Midbrain (tissue), 1 donor: Measurements from ENCODE around the gene RERE.
"Not testable (repeated sequence)": the region's sequence is repeated elsewhere in the genome, so short reads cannot be mapped to it uniquely, and the experiment has no call there.

Source experiments
- DNase-seq: peaks from one replicate; lab custom pipeline; 2025; lab: John Stamatoyannopoulos, UW

Gene RERE

DNA sequence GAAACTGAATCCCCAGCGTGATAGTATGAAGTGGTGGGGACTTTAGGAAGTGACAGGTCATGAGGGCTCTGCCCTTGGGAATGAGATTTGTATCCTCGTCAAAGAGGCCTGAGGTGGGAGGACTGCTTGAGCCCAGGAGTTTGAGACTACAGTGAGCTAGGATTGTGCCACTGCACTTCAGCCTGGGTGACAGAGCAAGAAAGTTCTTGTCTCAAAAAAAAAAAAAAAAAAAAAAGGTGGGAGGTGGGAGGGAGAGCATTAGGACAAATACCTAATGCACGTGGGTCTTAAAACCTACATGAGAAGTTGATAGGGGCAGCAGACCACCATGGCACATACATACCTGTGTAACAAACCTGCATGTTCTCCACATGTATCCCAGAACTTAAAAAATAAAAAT is 24.0 kb upstream of the RERE start:
- DNase-seq: no peak

DNA sequence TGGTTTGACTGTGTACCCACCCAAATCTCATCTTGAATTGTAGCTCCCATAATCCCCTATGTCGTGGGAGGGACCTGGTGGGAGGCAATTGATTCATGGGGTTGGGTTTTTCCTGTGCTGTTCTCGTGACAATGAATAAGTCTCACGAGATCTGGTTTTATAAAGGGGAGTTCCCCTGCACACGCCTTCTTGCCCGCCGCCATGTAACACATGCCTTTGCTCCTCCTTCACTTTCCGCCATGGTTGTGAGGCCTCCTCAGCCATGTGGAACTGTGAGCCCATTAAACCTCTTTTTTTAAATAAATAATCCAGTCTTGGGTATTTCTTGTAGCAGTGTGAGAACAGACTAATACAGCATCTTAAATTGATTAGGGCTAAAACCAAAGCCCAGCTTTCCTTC is 22.6 kb upstream of the RERE start:
- no peak for DNase-seq

DNA sequence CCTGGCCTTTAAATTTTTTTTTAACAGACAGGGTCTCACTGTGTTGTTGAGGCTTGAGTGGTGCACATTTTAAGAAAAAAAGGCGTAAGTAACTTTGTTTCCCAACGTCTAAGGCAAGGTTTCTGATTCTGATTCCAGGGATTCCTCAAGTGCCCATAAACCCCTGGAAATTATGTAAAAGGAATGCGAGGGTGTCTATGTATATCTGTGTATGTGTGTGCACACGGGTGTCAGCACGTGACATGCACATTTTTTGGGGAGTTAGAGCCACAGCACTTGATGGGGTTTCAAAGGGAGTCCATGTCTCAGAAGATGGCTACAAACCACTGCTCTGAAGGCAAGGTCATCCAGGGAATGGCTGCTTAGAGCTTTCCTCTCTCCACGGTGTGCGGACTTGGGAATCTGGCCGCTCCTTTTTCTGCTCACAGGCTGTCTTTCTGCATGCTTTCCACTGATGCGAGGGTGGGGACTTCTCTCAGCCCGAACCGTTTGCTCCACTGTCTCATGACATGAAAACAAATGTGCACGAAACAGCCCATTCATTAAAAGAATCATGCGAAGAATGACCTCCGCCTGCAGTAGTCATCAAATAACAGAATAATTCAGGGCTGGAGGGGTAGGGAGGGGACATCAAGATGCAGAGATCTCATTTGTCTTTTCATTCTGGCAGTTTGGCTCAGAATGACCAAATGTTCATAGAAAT is 18.7 kb upstream of the RERE start:
- no peak for DNase-seq

DNA sequence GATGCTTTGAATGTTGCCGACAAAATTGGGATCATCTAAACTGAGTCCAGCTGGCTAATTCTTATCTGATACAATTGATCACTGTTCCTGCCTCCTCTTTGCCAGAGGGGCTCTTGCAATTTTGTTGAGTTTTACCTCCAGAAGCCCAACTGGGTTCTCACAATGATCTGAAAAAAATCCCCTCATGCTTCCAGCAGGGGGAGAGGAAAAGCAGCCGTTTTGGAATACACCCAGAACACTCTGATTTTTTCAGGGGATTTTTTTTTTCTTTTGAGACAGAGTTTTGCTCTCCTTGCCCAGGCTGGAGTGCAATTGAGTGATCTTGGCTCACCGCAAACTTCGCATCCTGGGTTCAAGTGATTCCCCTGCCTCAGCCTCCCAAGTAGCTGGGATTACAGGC is 13.9 kb upstream of the RERE start:
- DNase-seq: no peak

DNA sequence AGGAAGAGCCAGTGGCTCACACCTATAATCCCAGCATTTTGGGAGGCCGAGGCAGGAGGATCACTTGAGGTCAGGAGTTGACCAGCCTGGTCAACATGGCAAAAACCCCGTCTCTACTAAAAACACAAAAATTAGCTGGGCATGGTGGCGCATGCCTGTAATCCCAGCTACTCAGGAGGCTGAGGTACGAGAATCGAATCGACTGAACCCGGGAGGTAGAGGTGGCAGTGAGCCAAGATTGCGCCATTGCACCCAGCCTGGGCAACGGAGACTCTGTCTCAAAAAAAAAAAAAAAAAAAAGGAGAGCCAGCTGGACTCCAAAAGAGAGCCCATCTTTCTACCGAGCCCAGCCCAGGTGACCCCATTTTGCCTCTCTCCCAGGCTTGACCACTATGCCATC is 13.3 kb upstream of the RERE start:
- not testable (repeated sequence) for DNase-seq

DNA sequence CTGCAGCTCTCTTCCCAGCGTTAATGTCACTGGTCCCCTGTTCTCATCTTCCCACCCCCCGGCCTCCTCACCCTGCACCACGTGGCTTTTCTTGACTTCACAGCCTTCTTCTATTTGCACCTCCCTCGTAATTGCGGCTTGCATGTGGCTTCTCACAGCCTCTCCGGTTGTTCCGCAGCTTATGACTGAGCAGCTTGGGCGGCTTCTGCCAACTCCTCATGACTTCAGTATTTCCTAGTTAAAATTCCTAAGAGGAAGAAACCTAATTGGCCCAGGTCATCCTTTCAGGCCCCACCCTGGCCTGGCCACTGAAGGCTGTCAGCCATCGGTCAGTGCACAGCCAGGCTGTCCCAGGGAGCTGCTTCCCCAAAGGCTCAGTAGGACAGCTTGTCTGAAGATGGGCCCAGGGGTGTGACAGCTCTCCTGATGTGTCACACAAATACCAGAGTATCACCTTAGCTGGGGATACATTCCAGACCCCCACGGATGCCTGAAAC is 8.6 kb upstream of the RERE start:
- DNase-seq: no peak

DNA sequence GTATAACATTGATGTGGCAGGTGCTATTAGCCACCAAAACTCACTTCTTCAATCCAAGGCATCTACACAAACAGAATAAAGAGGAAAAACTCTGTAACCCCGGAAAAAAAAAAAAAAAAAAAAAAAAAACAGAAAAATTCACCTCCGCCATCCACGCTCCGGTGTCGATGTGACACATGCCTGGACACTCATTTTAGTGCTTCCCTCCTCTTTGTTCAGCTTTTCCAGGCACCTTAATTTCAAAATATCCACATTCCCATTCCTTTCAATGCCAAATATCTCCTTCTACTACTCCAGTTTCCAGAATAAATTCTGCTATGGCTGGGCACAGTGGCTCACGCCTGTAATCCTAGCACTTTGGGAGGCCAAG is 5.8 kb upstream of the RERE start:
- DNase-seq: no peak

DNA sequence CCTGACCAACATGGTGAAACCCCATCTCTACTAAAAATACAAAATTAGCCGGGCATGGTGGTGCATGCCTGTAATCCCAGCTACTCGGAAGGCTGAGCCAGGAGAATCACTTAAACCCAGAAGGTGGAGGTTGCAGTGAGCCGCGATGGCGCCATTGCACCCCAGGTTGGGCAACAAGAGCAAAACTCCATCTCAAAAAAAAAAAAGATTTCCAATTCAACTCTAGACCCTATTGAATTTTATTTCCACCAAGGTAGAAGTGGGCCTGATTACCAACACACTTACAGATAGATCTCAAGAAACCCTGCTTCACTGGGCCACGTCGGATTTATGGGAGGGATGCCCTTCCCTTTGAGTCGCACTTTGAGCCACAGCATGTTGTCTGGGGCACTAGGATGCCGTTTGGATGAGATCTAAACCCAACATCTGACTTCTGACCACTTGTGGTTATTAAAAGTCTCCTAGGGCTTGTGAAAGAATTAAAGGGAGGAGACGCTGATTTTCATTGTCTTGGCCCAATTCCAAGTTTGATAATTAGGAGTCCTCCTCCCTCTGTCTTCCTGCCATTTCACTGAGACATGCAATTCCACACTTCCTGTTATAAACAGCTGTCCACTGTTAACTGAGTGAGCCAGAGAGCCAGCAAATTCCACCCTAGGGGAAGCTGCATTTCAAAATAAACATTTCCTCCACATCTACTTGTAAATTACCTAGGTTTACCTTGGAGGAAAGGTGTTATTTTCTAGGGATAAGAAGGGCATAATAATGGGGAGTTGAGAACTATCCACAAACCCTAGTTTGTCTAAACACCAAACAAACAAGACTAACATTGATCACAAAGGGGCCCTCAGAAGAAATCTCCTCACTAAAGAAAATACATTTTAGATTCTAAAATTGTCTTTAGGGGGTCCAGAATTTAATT is 5.2 kb upstream of the RERE start:
- no peak for DNase-seq

DNA sequence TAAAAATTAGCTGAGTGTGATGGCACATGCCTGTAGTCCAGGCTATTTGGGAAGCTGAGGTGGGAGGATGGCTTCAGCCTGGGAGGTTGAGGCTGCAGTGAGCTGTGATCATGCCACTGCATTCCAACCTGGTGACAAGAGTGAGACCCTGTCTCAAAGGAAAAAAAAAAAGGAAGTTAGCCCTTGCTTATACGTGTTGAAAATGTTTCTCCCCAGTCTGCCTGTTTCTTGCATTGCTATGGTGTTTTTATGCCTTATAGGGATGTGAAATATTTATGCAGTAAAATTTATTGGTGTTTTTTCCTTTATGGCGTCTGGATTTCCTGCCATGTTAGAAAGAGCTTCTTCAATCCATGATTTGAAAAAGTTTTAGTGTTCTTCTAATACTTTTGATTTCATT is 3.6 kb upstream of the RERE start:
- DNase-seq: no peak

DNA sequence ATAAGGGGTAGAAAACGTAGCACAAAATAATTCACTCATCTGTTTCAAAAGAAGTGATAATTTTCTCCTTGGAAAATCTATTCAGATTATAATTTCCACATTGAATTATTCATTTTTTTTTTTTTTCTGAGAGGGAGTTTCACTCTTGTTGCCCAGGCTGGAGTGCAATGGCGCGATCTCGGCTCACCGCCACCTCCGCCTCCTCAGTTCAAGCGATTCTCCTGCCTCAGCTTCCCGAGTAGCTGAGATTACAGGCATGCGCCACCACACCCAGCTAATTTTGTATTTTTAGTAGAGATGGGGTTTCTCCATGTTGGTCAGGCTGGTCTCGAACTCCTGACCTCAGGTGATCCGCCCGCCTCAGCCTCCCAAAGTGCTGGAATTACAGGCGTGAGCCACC is 1.3 kb upstream of the RERE start:
- not testable (repeated sequence) for DNase-seq

DNA sequence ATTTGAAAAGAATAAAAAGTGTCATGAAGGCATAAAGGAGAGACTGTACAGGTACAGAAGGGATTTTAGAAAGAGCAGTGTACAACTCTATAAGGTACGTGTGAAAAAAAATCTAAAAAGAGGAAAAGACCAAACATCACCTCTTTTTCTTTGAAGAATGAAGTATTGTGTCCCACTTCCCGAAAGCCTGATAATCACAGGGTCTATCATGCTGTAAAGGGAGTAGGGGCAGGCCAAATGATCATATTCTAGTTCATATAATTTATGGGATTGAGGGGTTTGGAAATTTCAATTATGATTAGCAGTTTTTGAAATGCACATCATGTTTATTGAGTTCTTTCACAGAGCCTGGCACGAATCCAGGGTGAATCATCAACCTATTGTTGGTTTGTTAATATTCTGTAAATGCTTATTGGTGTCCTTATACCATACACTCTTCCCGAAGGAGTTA is 910 bp upstream of the RERE start:
- no peak for DNase-seq

DNA sequence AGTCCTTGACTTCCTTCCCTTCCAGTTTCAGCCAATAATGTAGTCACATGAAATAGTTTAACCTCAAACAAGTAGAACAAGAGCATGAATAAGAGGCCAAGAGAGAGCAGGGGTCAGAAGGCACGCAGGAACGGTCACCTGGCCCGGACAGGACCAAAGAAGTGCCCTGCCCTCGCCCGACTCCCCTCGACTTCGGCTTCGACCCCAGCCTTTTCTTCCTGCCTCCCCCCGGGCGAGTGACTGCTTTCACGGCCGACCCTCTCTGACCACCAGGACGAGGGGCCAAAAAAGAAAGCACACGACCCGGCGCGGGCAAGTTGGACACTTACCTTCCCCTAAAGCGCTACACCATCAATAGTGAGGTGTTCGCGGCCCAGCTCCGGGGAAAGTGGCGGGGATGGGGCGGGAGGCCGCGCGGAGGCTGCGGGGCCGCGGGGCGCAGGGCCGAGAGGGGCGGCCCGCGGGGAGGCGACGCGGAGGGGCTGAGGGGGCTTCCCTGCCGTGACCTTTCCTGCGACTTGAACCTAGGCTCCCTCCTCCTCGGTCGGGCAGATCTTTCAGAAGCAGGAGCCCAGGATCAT is 519 bp downstream of the RERE start:
- peak; percentile 61 for DNase-seq

DNA sequence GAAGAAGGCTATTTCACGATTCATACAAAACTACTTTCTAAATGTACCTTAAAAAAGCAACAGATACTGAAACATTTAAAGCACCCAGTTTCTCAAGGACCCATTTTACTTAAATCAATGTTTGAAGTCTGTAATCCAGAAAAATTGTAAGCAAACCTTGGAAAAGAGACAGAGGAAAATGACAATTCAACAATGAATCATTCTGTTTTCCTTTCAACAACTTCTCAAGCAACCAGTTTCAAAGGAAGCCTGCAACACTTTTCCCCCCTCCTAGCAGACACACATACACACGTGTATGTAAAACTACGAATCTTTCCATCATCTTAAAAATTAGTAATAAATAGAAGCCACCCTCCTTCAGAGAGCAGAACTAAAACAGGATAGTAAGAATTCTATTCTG is 1.2 kb downstream of the RERE start:
- DNase-seq: peak; percentile 48

DNA sequence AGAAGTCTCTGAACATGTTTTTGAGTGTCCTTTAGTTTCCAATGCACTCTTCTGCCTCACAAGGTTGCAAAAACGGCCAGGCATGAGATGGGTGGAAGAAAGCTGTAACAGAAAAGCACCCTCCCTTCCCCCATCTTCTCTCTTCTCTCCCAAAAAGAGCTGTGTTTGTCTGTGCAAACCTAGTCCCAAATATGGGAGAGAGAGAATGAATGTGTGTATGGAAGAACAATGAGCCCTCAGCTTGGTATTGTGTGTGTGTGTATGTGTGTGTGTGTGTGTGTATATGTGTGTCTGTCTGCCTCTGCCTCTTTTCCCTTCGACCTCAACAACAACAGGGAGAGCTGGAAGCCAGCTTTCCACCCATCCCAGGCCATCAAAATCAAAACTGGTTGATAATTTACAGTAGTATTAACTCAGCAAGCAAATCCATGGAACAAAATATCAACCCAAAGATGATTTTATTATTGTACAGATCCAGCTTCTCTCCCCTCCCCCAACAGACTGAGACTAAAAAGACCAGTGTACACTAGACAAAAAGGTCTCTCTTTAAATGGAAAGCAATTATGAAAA is 1.8 kb downstream of the RERE start:
- DNase-seq: peak; percentile 82

DNA sequence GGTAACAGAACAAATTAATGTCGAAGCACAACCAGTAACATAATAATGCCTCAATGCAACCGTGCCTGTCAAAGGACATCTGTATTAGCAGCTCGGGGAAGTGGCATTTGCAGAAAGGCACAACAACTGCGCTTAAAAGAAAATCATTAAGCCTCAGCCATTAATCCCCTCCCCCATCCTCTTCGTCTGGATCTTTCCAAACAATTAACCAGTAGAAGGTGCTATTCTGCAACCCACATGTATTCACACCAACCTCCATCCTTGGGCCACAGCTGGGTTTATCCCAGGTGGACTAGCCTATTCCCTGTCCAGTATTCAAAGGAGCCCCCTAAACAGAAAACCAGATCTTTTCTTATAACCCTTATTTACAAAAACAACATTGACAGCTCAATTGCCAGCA is 2.6 kb downstream of the RERE start:
- DNase-seq: peak; percentile 57

DNA sequence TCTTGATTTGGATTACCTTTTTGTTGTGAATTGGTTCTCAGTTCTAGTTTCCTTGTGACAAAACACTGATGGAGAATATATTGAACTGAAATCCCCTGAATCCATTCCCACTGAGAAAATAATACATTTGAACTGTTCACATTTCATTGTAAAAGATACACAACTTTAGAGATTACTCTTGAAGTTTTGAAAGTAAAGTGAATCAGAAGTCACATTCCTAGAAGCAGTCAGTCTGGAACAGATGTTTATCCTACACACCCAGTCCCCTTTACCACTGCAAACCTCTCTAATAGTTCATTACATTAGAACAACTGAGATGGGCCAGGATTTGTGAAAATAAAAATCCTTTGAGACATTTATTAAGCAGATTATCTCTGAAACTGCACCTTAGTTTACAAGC is 3.4 kb downstream of the RERE start:
- peak; percentile 9 for DNase-seq

DNA sequence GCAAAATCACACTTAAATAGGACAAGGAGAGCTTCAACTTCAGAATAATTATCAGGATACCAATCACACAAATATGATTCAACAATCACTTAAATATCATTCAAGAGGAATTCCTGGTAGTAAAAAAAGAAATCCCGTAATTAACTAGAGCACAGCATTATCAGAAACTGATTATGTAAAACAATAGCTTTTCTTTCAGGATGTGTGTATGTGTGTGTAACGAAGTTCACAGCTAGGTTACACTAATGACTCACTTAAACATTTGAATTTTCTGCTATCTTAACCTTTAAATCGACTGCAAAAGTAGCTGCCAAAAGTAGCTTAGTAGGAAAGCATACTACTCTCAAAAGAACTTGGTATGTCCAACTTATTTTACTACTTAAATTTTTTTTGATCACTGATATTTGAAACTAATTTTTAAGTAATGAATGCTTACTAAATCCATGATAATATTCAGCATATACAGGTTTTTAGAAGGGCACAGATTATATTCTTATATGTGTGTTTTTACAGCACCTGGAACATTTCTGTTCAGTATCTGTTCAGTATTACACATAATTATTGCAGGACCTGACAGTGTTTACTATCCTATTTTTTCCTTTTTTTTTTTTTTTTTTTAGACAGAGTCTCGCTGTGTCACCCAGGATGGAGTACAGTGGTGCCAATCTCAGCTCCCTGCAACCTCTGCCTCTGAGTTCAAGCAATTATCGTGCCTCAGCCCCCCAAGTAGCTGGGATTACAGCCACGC is 4.2 kb downstream of the RERE start:
- DNase-seq: no peak

DNA sequence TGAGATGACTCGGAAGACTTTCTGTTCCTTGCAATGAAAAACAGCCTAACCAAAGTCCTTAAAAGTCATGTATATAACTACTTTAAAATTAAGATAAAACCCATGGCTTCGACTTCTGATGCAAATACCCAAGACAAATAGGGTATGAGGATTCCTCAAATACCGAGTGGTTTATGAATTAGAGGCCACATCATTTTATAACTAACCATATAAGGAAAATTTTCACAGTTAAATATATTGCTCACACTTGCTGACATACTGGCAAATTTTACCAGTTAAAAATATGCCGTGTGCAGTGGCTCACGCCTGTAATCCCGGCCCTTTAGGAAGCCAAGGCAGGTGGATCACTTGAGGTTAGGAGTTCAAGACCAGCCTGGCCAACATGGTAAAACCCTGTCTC is 5.4 kb downstream of the RERE start:
- DNase-seq: no peak

DNA sequence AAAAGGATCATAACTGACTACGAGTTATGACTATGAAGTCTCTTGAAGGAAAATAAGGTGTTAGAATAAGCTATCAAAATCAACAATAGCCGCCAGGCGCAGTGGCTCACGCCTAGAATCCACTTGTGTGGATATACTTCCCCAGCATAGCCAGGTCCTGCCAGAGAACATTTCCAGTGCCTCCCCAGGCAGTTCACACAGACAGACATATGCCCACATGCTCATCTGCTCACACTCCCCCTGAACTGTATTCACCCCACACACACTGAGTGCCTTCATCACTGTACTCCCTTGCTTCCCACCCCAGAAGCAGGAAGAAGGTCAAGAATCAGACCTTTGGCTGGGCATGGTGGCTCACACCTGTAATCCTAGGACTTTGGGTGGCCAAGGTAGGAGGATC is 6.5 kb downstream of the RERE start:
- no peak for DNase-seq

DNA sequence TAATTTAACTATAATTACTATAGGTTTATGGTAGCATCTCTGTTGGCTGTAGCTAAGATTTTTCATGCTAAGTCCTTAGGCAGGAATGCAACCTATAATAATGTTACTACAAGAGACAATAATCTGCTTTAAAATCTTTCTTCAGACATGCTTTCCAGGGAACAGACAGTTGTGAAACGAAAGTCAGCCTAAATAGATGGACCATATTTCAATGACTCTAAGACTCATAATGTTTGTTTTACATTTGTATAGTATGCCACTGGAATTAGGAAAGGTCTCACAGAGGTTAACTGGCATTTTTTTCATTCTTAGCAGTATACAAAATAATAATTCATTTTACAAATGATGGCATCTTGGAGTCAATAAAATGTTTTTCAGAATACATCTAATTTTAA is 8.1 kb downstream of the RERE start:
- no peak for DNase-seq

DNA sequence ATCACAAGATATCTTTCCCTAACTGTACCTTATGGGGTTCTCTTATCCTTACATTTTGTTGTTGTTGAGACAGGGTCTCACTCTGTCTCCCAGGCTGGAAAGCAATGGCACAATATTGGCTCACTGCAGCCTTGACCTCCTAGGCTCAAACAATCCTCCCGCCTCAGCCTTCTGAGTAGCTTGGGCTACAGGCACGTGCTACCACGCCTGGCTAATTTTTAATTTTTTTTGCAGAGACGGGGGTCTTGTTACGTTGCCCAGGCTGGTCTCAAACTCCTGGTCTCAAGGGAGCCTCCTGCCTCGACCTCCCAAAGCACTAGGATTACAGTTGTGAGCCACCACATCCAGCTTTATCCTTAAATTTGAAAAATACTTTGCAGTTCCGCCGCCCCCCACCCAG is 10.4 kb downstream of the RERE start:
- DNase-seq: no peak

DNA sequence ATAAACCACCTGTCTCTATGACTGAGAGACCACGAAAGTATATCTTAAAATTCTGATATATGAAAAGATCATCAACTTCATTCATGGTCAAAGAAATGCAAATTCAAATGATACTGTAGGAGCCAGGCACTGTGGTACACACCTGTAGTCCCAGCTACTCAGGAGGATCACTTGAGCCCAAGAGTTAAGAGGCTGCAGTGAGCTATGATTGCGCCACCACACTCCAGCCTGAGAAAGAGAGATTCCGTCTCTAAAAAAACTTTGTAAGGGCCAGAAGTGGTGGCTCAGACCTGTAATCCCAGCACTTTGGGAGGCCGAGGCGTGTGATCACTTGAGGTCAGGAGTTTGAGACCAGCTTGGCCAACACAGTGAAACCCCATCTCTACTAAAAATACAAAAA is 17.0 kb downstream of the RERE start:
- no peak for DNase-seq
